BLaER1 treated with 17β-estradiol and CSF1 and Interleukin-3, amounts not matched to agents 10 nM and 100 nM (cell line): ENCODE results near the gene PLEKHN1.
"Not testable (repeated sequence)": the region's sequence is repeated elsewhere in the genome, so short reads cannot be mapped to it uniquely, and the experiment has no call there.

ENCODE experiments used
- H3K27ac ChIP-seq, 11 experiments: shearing (Covaris generic); formaldehyde crosslinking; 2 replicates each; pipeline ENCODE4 v1.8.1; 2022
- H3K27me3 ChIP-seq, 11 experiments: shearing (Covaris generic); formaldehyde crosslinking; 2 replicates each; pipeline ENCODE4 v1.8.1; 2022
- H3K36me3 ChIP-seq, 11 experiments: shearing (Covaris generic); formaldehyde crosslinking; 2 replicates each; pipeline ENCODE4 v1.8.1; 2022
- H3K4me1 ChIP-seq, 10 experiments: shearing (Covaris generic); formaldehyde crosslinking; 2 replicates each; pipeline ENCODE4 v1.8.1; 2022
- H3K4me2 ChIP-seq, 11 experiments: shearing (Covaris generic); formaldehyde crosslinking; 2 replicates each; pipeline ENCODE4 v1.8.1; 2022
- H3K4me3 ChIP-seq, 10 experiments: shearing (Covaris generic); formaldehyde crosslinking; 2 replicates each; pipeline ENCODE4 v1.8.1; 2022
- H3K9ac ChIP-seq, 11 experiments: shearing (Covaris generic); formaldehyde crosslinking; 2 replicates each; pipeline ENCODE4 v1.8.1; 2022
- H3K9me3 ChIP-seq, 11 experiments: shearing (Covaris generic); formaldehyde crosslinking; replicated peaks in 1 of 11; 2 replicates each; pipeline ENCODE4 v1.8.1; 2022
- H4K20me1 ChIP-seq, 11 experiments: shearing (Covaris generic); formaldehyde crosslinking; 2 replicates each; pipeline ENCODE4 v1.8.1; 2022
- Cebpa-rat ChIP-seq, 11 experiments: shearing (Covaris generic); IDR thresholded peaks; 2 replicates each; pipeline ENCODE4 v1.8.1; 2022

PLEKHN1 gene

DNA sequence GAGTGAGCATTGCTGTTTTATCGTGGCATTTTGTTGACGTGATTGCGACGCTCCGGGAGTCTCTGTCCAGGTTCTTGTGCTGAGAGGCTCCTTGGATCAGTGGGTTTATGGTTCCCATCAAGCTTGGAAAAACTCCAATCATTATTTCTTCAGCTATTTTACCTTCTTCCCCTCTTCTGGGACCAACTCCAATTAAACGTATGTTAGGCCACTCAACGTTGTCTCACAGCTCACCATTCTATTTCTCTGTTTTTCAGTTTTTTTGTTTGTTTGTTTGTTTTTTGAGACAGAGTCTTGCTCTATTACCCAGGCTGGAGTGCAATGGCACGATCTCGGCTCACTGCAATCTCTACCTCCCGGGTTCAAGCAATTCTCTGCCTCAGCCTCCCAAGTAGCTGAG is 25.6 kb downstream of the PLEKHN1 start:
- Histone ChIP-seq H3K4me1 (no peaks in the 10 kb centered on the region), H3K36me3 (no peaks in the 10 kb centered on the region), H4K20me1 (peaks cover 0 to 10% (median 2%) of the 10 kb centered on the region in 11 experiments; a peak in 12 of 22 replicates), H3K9ac (no peak overlapping the region), H3K4me3 (no peak overlapping the region), H3K27me3 (peaks cover 26 to 51% (median 36%) of the 10 kb centered on the region in 11 experiments), H3K9me3 (peaks cover 0 to 18% (median 6%) of the 10 kb centered on the region in 11 experiments; a peak in 18 of 22 replicates), H3K4me2 (no peak overlapping the region), H3K27ac (no peak overlapping the region)
- no peak for TF ChIP-seq Cebpa-rat (IDR thresholded peaks at IDR 0.05)

DNA sequence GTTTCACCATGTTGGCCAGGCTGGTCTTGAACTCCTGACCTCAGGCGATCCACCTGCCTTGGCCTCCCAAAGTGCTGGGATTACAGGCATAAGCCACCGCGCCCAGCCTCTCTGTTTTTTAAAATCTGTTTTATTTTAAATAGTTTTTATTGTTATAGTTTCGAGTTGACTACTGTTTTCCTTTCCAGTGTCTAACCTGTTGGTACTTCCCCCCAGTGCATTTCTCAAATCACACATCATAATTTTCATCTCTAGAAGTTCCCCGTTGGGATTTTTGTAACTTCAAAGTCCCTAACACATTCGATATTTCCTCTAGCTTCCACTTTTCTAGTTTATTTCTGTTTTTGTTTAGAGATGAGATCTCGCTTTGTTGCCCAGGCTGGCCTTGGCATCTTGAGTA is 26.1 kb downstream of the PLEKHN1 start:
- no peak overlapping the region for H3K4me2 ChIP-seq
- peaks cover 0 to 15% (median 6%) of the 10 kb centered on the region in 11 experiments; a peak in 16 of 22 replicates for H4K20me1 ChIP-seq
- H3K4me3 ChIP-seq, result no peak overlapping the region
- no peak overlapping the region for H3K27ac ChIP-seq
- peaks cover 0 to 18% (median 6%) of the 10 kb centered on the region in 11 experiments; a peak in 18 of 22 replicates for H3K9me3 ChIP-seq
- TF ChIP-seq Cebpa-rat (IDR thresholded peaks at IDR 0.05), result no peak
- H3K27me3 ChIP-seq, result peaks cover 31 to 55% (median 41%) of the 10 kb centered on the region in 11 experiments
- H3K36me3 ChIP-seq, result no peaks in the 10 kb centered on the region
- peaks cover 0 to 4% (median 0%) of the 10 kb centered on the region in 10 experiments; a peak in 7 of 20 replicates for H3K4me1 ChIP-seq
- H3K9ac ChIP-seq, result no peak overlapping the region

DNA sequence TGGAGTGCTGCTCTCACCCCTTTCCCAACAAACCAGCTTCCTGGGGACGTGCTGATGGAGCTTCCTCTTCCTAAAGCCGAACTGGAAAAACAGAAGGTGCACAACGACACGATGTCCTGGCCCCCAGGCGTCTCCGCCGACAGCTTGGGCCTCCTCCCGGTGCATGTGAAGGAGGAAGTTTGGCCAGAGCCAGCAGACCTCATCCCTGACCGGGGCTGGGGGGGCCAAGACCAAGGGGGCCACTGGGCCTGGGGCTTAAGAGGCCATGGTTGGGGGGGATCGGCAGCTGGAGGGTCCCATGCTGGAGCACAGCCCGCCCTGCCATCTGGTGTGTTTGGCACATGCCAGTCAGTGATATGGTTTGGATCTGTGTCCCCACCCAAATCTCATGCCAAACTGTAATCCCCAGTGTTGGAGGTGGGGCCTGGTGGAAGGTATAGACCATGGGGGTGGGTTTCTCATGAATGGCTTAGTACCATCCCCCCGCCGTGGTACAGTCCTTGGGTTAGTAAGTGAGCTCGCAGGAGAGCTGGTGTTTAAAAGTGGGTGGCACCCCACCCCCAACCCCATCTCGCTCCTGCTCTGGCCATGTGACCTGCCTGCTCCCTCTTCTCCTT is 27.2 kb downstream of the PLEKHN1 start:
- Histone ChIP-seq H3K9me3 (peaks cover 0 to 14% (median 6%) of the 10 kb centered on the region in 11 experiments; a peak in 18 of 22 replicates), H3K4me2 (no peak overlapping the region), H3K4me3 (no peak overlapping the region), H3K36me3 (no peaks in the 10 kb centered on the region), H3K9ac (no peak overlapping the region), H3K27me3 (peaks cover 42 to 65% (median 52%) of the 10 kb centered on the region in 11 experiments), H3K27ac (no peak overlapping the region), H4K20me1 (peaks cover 0 to 26% (median 16%) of the 10 kb centered on the region in 11 experiments; a peak in 18 of 22 replicates), H3K4me1 (peaks cover 0 to 15% (median 11%) of the 10 kb centered on the region in 10 experiments; a peak in 14 of 20 replicates)
- TF ChIP-seq Cebpa-rat (IDR thresholded peaks at IDR 0.05), result no peak

DNA sequence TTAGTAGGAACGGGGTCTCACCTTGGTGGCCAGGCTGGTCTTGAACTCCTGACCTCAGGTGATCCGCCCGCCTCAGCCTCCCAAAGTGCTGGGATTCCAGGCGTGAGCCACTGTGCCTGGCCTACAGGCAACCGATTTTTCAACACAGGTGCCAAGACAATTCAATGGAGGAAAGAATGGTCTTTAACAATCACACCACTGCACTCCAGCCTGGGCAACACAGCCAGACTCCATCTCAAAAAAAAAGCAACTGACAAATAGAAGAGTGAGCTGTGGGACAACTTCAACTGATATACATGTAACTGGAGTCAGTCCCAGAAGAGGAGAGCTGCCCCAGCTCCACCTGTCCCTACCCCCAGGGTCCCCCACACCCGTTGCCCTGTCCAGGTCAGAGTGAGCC is 28.3 kb downstream of the PLEKHN1 start:
- H3K27me3 ChIP-seq, result peaks cover 53 to 68% (median 62%) of the 10 kb centered on the region in 11 experiments
- H3K4me3 ChIP-seq, H3K36me3 ChIP-seq, H3K4me2 ChIP-seq, H3K9ac ChIP-seq, H3K27ac ChIP-seq: not testable (repeated sequence)
- peaks cover 0 to 10% (median 6%) of the 10 kb centered on the region in 11 experiments; a peak in 18 of 22 replicates for H3K9me3 ChIP-seq
- peaks cover 0 to 34% (median 24%) of the 10 kb centered on the region in 11 experiments; a peak in 18 of 22 replicates for H4K20me1 ChIP-seq
- peaks cover 5 to 23% (median 20%) of the 10 kb centered on the region in 10 experiments; a peak in 19 of 20 replicates for H3K4me1 ChIP-seq

DNA sequence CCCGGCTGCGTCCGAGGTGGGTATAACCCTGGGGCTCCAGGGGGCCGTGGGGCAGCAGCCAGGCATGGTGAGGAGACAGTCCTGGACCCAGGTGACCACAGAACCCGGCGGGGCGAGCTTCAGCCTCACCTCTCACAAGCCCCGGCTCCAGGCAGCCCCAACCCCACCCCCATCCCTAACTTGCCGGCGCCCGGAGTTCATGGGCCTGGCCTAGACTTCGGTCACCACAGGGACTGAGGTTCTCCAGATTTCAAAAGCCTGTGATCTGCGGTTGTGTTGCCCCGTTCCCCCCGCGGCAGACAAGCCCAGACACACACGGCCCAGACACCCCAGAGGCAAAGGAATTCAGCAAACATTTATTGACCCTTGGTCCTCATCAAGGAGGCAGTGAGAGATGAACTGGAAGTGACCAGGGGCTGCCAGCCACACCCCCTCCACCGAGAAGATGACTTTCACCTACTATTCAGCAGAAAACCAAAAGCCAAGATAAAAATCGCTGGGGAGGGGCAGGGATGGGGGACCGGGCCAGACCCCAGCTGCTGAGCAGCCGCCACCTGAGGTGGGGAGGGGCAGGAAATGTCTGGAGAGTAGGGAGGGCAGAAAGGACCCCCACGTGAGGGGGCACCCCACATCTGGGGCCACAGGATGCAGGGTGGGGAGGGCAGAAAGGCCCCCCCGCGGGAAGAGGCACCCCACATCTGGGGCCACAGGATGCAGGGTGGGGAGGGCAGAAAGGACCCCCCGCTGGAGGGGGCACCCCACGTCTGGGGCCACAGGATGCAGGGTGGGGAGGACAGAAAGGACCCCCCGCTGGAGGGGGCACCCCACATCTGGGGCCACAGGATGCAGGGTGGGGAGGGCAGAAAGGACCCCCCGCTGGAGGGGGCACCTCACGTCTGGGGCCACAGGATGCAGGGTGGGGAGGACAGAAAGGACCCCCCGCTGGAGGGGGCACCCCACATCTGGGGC is 29.7 kb downstream of the PLEKHN1 start:
- no peak overlapping the region for H3K4me2 ChIP-seq
- H3K27me3 ChIP-seq, result peaks cover 67 to 81% (median 75%) of the 10 kb centered on the region in 11 experiments
- peaks cover 0 to 48% (median 35%) of the 10 kb centered on the region in 11 experiments; a peak in 18 of 22 replicates for H4K20me1 ChIP-seq
- TF ChIP-seq Cebpa-rat (IDR thresholded peaks at IDR 0.05), result no peak
- H3K4me3 ChIP-seq, result no peak overlapping the region
- no peak overlapping the region for H3K9ac ChIP-seq
- peaks cover 19 to 37% (median 34%) of the 10 kb centered on the region in 10 experiments; a peak in 19 of 20 replicates for H3K4me1 ChIP-seq
- H3K36me3 ChIP-seq, result no peaks in the 10 kb centered on the region
- H3K9me3 ChIP-seq, result peaks cover 0 to 10% (median 6%) of the 10 kb centered on the region in 11 experiments; a peak in 18 of 22 replicates
- H3K27ac ChIP-seq, result no peak overlapping the region

DNA sequence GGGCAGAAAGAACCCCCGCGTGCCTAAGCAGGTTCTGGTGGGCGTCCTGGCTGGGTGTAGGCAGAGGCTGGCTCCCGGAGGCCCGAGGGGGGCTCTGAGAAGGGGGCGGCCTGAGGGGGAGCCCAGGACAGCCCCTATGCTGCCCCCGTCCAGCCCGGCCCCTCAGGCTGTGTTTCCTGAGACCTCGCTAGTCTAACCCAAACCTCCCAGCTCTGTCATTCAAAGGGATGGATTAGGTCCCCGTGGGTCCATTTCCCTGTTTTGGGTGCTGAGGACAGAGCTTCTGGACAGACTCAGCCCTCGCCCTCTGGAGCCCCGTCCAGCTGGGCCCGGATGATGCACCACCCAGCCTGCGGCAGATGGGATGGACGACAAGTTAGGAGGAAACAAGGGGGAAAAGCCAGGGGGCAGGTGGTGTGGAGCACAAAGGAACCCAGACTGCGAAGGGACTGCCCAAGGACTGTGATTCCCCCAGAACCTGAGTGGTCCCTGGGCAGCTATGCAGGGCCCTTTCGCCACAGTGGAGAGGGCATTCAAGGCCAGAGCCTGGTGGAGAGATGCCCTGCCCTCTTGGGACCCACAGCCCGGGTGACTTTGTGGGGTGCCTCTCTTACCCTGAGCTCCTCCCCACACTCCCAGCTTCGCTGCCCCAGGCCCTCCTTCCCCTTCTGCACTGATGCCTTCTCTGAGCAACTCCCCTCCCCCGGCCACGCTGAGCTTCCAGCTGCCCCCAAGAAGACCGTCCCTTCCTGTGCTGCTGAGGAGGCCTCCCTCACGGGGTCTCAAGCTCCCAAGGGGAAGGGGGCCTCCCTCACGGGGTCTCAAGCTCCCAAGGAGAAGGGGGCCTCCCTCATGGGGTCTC is 30.8 kb downstream of the PLEKHN1 start:
- Histone ChIP-seq H3K4me1 (peaks cover 20 to 49% (median 44%) of the 10 kb centered on the region in 10 experiments; a peak in 19 of 20 replicates), H3K4me2 (0 out of 22 replicates have a peak overlapping the region, but pooled peaks of 1 of the 11 experiments have one; percentile 54)

DNA sequence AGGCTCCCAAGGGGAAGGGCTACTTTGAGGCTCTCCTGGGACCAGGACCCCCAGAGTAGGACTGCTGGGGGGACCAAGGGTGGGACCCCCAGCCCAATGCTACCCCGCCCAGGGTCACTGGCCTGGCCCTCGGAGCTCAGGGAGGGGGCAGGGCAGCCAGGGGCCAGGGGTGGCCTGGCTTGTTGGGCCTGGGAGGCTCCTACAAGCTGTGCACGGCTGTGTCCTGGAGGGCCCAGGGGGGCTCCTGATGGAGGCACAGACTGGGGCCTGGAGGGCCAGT is 31.4 kb downstream of the PLEKHN1 start:
- Histone ChIP-seq H3K27ac (no peak overlapping the region), H3K4me3 (no peak overlapping the region), H3K4me2 (peak overlapping the region in 1 of 11 experiments; percentile 54; a peak in 2 of 22 replicates), H4K20me1 (peaks cover 0 to 59% (median 37%) of the 10 kb centered on the region in 11 experiments; a peak in 18 of 22 replicates), H3K4me1 (peaks cover 20 to 53% (median 45%) of the 10 kb centered on the region in 10 experiments; a peak in 19 of 20 replicates), H3K9me3 (no peaks in the 10 kb centered on the region; a peak in 1 of 22 replicates), H3K36me3 (no peaks in the 10 kb centered on the region), H3K9ac (no peak overlapping the region), H3K27me3 (peaks cover 84 to 98% (median 92%) of the 10 kb centered on the region in 11 experiments)
- no peak for TF ChIP-seq Cebpa-rat (IDR thresholded peaks at IDR 0.05)

More for the DNA sequence above, 30.8 kb downstream of the PLEKHN1 start:
- peaks cover 0 to 5% (median 2%) of the 10 kb centered on the region in 11 experiments; a peak in 16 of 22 replicates for H3K9me3 ChIP-seq
- H3K36me3 ChIP-seq, result no peaks in the 10 kb centered on the region
- no peak overlapping the region for H3K9ac ChIP-seq
- H3K27me3 ChIP-seq, result peaks cover 78 to 92% (median 86%) of the 10 kb centered on the region in 11 experiments
- peaks cover 0 to 59% (median 37%) of the 10 kb centered on the region in 11 experiments; a peak in 18 of 22 replicates for H4K20me1 ChIP-seq
- no peak for TF ChIP-seq Cebpa-rat (IDR thresholded peaks at IDR 0.05)
- H3K4me3 ChIP-seq, result no peak overlapping the region
- H3K27ac ChIP-seq, result no peak overlapping the region
